Stimulated activated CD4-positive, alpha-beta T cell treated with anti-CD3 and anti-CD28 coated beads, Interleukin-15, amount 100 ng/mL, for 48 hours (primary cell): ENCODE results near the gene NEUROD2.
A peak's percentile ranks its signal among the peaks of the same experiment; 100 is the strongest.

Experiments
- DNase-seq, 2 donors: peaks; one replicate each; pipeline ENCODE4 v3.0.0-alpha.2; 2020; ENCODE audit warnings: low read depth in 2 of 2

NEUROD2 gene

DNA sequence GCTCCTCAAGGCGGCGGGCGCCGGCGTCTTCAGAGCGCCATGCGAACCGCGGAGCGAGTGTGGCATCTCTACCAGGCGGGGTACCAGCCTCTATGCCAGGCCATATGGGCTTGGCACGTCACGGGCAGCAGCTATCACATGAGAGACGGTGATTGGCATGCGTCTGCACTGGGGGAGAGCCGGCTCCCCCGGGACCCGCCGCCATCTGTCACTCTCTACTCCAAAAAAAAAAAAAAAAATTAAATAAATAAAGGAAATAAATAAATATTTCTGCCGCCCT, at the start of gene NEUROD2:
Gene NEUROD2, minus strand, starts transcription at position 70 of the 280 bp plus-strand sequence. CDS start 1,321 bp downstream, outside the sequence.
- DNase-seq = no peak

DNA sequence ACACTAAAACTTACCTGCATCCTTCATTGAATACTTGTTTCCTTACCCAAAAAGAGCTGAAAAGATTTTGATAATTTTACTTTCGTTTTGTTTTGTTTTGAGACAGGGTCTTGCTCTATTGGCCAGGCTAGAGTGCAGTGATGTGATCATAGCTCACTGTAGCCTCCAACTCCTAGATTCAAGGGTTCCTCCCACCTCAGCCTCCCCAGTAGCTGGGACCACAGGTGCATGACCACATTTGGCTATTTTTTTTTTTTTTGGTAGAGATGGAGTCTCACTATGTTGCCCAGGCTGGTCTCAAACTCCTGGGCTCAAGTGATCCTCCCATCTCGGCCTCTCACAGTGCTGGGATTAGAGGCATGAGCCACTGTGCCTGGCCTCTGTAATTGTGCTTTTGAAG, 47.4 kb upstream of the NEUROD2 start:
- DNase-seq = no peak

DNA sequence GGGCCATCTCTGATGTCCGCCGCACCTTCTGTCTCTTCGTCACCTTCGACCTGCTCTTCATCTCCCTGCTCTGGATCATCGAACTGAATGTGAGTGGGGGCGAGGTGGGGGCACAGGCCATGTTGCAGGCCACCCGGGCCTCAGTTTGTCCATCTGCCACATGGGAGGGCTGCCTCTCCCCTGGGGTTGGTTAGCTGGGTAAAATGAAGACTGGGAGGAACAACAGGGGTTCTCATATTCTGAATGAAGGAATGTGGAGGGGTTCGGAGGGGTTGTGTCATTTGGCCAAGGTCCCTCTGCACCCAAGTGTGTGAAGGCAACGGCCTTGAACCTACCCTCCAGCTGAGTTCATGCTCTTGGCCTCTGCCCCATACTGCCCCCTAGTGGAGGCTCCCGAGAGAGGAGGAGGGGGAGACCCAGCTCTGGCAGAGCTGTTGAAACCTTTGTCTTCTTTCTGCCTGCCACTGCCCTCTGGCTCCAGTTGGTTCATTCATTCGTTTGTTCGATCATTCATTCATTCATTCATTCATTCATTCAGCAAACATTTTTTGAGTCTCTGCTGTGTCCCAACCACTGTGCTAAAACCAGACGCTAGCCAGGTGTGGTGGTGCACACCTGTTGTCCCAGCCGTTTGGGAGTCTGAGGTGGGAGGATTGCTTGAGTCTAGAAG, 46.1 kb upstream of the NEUROD2 start:
- DNase-seq = peak; percentile 71 to 78

DNA sequence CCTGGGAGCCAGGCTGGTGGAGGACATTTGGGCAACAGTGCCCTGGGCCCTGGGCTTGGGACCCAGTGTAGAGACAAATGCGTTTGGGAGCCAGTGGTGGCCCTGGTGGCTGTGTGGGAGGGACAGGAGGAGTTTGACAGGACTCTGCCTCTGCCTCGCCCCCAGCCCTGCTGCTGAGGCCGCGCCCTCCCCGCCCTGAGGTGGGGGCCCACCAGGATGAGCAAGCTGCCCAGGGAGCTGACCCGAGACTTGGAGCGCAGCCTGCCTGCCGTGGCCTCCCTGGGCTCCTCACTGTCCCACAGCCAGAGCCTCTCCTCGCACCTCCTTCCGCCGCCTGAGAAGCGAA, 45.6 kb upstream of the NEUROD2 start:
- DNase-seq = no peak

DNA sequence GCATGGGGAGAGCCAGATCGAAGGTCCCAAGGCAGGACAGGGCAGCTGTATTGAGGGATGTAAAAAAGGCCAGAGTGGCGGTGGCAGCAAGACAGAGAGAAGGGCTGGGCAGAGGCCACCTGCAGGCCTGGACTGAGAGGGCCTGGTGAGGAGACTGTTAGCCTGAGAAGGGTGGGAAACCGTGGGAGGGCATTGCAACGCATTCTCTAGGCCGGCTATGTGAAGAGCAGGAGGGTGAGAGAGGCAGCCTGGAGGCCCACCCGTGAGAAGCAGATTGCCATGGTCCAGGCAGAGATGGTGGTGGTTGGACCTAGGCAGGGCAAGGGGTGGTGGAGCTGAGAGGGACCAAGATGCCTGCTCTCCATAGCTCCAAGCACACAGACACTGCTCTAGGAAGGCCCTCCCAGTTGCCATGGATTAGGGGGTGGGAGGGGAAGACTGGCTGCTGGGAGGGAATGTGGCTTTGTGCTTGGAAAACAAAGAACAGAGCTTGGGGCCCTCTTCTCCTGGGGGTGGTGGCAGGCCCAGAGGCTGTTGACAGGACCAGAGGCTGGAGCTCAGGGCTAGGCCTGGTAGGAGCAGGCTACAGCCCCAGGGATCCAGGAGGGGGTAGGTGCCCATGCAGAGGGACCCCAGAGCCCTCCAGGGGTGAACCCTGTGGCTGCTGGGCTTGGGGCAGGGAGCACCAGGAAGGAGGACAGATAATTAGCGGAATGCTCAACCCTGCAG, 45.0 kb upstream of the NEUROD2 start:
- no peak for DNase-seq

DNA sequence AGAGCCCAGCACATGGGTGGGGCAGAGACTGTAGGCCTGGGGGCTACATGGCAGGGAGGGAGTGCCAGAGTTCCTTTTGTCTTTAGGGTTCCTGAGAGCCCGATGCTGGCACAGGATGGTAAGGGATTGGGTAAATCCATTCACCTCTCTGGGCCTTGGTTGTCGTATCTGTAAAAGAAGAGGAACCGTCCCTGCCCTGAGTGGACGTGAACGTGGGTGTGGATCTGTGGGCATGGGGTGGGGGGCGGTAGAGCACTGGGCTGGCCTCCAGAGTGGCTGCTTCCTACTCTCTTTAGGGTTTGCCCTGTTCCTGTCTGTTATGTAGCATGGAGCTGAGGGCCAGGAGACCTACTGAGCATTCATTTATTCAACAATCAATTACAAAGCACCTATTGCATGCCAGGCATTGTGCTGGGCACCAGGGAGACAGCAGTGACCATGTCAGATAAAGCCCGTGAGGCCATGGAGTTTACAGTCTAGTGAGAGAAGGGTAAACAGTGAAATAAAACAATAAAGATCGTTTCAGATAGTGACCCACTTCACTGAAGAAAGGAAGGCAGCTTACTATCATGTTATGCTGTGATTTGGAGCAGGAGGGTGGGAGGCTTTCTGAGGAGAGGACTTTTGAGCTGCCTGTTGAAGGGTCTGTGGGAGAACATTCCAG, 44.3 kb upstream of the NEUROD2 start:
- DNase-seq = no peak

DNA sequence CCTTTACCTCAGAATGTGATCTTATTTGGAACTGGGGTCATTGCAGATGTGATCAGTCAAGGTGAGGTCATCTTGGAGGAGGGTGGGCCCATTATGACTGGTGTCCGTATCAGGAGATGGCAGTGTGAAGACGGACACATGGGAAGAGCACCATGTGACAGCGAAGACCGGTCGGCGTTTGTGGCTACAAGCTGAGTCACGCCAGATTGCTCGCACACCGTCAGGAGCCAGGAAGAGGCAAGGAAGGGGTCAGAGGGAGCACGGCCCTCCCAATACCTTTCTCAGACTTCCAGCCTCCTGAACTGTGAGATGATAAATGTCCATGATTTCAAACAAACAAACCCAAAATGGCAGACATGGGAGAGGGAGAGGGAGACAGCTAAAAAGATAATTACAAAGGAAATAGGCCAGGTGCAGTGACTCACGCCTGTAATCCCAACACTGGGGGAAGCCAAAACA, 42.4 kb upstream of the NEUROD2 start:
- DNase-seq = no peak

DNA sequence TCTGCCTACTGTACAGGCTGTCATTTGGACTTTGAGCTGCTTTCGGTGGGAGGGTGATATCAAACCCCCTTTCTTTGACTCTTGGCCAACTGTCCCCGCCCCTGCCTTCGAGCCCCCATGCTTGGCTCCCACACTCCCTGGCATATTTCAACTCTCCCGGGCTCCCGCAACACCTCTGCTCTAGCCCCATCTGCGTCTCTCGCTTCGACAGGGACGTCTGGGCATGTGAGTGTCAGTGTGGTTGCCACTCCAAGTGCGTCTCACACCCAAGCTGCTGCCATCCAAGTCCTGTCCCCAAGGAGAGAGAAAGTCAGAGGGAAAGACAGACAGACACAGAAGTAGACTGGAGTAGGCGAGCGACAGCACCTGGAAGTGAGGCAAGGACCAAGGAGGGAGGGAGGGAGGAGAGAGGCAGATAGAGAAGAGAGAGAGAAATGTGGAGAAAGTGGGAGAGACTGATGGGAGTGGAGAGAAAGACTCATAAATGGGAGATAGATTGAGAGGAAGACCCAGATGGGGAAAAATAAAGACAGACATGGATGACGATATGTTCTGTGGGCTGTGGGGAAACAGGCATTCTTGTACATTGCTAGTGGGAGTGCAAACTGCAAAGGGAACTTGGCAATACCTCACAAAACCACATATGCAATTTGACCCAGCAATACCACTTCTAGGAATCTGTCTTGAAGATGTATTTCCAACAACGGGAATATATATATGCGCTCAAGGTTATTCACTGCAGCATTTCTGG, 41.1 kb upstream of the NEUROD2 start:
- no peak for DNase-seq

DNA sequence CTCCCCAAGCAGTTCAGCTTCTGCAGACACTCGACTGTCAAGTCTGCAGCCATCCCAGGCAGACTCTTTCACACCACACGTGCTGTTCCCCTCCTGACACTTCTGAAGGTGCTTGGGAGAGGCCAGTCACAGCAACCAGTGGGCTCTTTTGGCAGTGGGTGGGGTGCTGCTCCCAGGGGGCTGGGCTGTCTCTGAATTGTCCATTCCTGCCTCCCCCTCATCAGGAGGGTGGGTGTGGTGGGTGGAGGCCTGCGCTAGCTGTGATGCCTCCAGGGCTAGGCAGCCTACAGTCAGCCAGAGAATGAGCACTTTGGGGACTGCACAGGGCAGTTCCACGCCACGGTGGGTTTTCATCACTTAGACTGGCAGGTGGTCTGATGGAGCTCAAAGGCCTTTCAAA, 39.5 kb upstream of the NEUROD2 start:
- no peak for DNase-seq

DNA sequence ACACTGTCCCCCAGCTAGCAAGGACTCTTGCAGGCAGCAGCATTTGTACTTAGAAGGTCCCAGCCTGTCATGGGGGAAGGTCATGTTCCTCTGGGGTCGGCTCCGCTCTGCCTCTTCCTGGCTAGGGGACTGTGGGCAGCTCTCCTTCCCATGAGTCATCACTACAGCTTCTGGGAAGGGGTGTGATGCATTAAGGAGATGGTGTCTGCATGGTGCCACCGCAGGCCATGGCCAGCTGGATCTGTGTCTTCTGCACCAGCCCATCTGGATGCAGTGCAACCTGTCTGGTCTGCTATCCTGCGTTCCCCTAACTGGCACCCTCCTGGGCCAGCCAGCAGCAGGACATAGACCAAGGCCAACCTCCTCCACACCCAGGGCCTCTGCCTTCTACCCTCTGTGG, 35.6 kb upstream of the NEUROD2 start:
- DNase-seq = no peak

DNA sequence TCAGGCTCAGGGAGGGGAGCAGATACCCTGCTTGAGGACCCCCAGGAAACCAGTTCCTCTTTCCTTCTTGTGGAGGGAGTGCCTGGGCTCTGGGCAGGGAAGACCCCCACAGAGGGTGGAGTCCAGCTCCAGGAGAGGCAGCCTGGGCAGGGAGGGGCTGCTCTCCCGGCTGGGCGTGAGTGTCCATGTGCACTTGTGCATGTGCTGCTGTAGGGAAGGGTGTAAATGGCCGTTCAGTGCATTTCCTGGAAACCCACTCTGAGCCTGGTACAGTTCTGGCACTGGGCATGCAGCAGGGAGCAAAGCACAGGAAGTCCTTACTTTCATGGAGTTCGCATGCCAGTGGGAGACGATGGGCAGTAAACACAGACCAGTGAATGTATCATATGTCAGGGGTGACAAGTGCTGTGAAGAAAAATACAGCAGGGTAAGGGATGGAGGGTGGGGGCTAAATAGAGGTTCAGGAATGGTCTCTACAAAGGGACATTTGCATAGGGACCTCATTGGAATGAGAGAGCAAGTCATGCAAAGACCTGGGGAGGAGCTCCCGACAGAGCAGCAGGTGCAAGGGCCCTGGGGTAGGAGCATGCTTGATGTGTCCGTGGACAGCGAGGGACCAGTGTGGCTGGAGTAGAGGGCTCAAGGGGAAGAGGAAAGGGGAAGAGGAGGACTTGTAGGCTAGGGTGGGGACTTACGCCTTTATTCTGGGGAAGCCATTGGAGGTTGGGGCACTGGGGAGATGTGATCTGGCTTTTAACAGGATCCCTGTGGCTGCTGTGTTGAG, 34.8 kb upstream of the NEUROD2 start:
- no peak for DNase-seq

DNA sequence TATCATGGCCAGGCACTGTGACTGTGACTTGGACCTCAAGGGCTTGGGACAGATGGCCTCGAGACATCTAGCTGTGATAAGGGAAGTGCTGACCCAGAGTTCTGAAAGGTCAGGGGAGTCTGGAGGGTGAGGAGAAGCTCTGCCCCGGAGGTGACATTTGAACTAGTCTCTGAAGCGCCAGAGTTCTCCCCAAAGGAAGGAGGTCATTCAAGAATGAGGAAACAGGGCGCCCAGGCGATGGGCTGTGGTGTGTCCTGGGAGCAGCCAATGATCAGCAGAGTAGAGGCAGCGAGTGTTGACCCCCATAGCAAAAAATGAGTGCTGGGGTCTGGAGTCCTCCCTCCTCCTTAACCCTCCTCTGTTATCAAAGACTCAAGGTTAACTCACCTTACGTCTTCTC, 34.2 kb upstream of the NEUROD2 start:
- no peak for DNase-seq

DNA sequence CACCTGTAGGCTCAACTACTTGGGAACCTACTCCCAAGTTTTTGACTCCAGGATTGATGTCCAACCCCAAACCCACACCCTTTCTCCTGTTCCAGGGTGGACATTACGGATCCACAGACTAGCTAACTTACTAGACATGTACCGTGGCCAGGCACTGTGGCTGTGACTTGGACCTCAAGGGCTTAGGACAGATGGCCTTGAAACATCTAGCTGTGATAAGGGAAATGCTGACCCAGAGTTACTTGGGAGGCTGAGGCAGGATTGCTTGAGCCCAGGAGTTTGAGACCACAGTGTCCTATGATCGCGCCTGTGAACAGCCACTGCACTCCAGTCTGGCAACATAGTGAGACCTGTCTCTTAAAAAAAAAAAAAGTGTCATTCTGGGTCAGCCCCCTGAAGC, 33.4 kb upstream of the NEUROD2 start:
- DNase-seq = no peak

DNA sequence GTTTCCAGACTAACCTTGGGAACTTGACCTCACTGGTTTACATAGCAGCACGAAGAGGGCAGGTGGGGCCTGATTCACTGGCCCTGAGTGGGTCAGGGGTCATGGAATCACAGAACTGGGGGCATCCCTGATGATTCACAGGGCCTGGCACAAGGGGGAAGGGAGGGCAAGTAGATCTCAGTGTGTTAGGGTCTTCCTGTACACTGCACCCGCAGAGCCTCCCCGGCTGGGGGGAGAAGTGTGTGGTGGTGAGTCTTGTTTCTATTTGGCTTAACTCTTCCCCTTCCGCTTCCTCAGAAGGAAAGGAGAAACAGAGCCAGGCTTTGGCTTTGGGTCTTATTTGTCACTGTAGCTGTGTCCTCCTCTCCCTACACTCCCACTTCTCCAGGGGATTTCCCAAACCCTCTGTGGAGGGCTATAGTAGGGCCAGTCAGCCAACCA, 32.9 kb upstream of the NEUROD2 start:
- DNase-seq = no peak

DNA sequence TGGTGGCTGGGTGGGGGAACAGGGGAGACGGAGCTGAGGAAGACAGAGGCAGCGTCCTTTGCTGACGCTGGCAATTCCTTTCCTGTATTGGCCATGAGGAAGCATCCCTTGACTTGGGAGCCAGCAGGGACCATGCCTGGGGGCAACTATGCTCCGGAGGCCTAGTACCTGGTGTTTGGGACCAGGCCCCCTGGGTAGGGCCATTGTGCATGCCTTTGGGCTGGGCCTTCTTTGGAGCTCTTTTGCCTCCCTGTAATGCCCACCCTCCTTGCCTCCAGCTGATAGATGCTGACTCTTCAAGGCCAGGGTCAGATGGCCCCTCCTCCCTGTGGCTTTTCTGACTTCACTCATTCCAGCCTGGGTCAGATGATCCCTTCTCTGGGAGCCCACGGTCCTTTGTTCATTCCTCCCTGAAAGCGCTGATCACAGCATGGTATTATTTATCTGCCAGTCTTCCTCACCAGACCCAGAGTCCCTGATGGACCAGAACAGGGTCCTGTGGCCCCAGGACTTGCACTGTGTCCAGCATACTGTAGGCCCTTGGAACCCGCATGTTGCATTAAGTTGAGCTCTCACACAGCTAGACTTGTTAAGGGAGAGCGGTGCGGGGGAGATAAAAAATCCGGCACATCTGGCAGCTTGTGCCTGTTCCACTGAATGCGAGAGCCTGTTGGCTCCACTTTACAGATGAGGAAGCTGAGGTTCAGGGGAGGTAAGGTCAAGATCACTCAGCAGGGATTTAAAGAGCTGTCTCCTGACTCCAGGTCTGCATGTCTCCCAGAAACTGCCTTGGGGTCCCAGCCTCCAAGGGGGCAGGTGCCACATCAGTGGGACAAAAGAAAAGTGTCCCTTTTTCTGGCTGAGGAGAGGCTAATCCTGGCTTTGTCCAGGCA, 32.1 kb upstream of the NEUROD2 start:
- DNase-seq = no peak

DNA sequence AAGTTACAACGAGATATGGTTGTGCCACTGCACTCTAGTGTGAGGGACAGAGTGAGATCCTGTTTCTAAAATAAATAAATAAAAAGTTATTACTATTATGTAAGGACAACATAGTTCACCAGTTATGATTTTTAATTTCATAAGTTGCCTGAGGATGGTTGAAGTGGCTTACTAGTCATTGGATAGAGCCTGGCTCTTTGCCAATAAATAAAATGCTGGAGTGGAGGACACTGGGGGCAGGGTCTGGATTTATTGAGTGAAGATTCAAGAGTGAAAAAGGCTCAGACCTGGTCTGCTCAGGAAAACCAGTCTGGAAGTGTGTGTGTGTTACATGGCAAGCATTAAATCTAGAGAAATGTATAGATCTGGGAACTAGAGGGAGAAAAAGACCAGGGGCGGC, 31.3 kb upstream of the NEUROD2 start:
- no peak for DNase-seq

DNA sequence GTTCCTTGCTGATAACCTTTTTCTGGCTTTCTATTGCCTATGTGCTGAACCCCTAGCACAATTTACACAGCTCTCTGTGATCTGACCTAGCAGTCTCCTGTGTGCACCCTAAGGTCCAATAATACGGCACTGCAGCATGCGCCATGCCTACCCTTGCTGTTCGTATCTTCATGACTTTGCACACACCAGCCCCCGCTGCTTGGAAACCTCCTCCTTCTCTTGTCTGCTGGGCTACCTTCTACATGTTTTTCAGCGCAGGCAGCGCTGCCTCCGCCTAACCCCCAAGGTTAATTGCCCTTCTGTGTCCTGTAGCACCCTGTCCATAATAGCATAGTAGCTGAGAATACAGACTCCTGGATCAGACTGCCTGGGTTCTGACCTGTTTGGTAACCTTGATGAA, 30.6 kb upstream of the NEUROD2 start:
- no peak for DNase-seq

DNA sequence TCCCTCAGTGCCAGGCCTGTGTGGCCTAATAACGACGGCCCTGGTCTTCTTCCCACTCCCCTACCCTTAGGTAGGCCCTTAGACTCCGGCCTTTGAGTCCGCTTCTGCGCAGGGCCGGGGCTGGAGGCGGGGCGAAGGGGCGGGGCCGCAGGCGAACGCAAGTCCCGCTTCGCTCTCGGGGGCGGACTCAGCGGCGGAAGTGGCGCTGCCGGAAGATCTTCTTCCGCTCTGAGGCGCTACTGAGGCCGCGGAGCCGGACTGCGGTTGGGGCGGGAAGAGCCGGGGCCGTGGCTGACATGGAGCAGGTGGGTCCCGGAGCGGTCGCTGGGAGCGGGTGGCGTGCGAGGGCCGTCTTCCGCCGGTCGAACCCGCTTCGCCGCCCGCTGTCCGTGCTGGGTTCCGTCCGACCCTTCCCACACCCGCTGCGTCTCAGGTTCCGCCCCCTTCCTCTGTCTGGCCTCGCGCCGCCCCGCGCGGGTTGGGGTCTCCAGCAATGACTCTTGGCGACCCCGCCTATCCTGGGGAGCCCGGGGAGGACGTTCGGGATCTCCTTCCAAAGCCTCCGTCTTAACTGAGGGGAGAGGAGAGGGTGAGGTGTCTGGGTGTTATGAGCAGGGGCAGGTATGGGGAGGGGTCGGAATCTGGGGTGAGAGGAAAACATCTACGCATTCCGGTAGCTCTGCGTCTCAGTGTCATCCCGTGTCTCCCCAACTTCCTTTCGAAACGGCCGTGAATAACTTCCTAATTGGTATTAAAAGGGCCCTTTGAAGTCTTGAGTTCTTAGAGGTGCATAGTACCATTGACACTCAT, 29.4 kb upstream of the NEUROD2 start, which contains the start of gene STARD3:
Gene STARD3, plus strand, starts transcription at position 218 of the 810 bp plus-strand sequence. CDS start 16,388 bp downstream, outside the sequence.
- peak; percentile 72 to 89 for DNase-seq

DNA sequence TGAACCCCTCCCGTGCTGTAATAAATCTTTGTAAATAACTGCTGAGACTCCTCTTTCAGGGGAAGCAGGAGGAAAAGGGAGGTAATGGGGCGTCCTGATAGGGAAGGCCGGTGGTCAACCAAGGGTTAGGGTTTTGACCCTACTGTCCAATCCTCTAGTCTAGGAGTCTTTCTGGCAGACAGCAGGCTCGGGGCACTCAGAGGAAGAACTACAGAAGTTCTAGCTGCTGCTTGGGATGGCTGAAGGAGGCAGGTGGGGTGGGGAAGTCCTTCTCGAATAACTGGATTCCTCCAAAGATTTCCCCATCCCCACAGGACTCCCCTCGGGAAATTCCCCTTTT, 28.8 kb upstream of the NEUROD2 start:
- no peak for DNase-seq
